ENCODE data around the gene SENP8.

The SENP8 gene

DNA sequence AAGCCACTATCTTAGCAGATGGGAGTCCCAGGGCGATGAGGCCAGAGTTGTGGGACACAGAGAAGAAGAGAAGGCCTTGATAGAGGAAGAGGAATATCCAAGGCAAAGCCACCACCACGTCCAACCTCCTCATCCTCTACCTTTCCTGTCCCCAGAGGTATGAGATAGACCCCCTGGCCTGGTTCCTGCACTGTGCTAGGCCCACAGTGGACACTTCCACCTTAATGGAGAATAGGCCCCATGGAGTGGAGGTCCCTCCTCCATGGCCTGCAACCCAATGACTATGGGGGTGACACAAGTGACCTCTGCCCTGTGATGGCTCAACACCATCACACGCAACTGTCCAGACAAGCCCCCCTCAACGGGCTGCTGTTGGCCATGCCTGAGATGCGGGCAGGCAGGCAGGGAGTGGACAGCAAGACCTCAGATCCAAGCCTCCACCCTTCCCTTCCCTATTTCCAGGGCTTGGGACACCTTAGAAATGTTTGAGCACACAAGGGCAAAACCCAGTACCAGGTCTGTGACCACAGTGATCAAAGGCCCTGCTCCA lies 42.6 kb downstream of the SENP8 start:
- Histone ChIP-seq H3K9me3 (replicated peaks; ENCODE audit: low read length) (no peaks in the 10 kb centered on the region), H3K4me2 (ENCODE audit: low read length) (no peak overlapping the region), H3K36me3 (ENCODE audit: insufficient read depth, low read length) (no peaks in the 10 kb centered on the region), H3K27me3 (ENCODE audit: control insufficient read depth, insufficient read depth, low read length) (no peaks in the 10 kb centered on the region), H3K9ac (ENCODE audit: low read depth, low read length) (no peak overlapping the region), H3K4me3 (ENCODE audit: low read length) (no peak overlapping the region), H3K4me1 (ENCODE audit: control insufficient read depth, insufficient read depth, low read length) (peaks cover under 1% of the 10 kb centered on the region)

GRCh38 chr15:72161361-72162132 lies 43.3 kb downstream of the SENP8 start:
- no peaks in the 10 kb centered on the region for H3K36me3 ChIP-seq (ENCODE audit: insufficient read depth, low read length)
- H3K4me2 ChIP-seq (ENCODE audit: low read length) = no peak overlapping the region
- no peak overlapping the region for H3K4me3 ChIP-seq (ENCODE audit: low read length)
- H3K9me3 ChIP-seq (replicated peaks; ENCODE audit: low read length) = no peaks in the 10 kb centered on the region
- H3K27me3 ChIP-seq (ENCODE audit: control insufficient read depth, insufficient read depth, low read length) = peaks cover 5% of the 10 kb centered on the region
- H3K9ac ChIP-seq (ENCODE audit: low read depth, low read length) = no peak overlapping the region
- no peaks in the 10 kb centered on the region for H3K4me1 ChIP-seq (ENCODE audit: control insufficient read depth, insufficient read depth, low read length)

GRCh38 chr15:72162569-72162968 lies 44.4 kb downstream of the SENP8 start:
- Histone ChIP-seq H3K4me3 (ENCODE audit: low read length) (no peak overlapping the region), H3K27me3 (ENCODE audit: control insufficient read depth, insufficient read depth, low read length) (peaks cover 14% of the 10 kb centered on the region), H3K9me3 (replicated peaks; ENCODE audit: low read length) (no peaks in the 10 kb centered on the region), H3K36me3 (ENCODE audit: insufficient read depth, low read length) (no peaks in the 10 kb centered on the region), H3K9ac (ENCODE audit: low read depth, low read length) (no peak overlapping the region), H3K4me2 (ENCODE audit: low read length) (no peak overlapping the region), H3K4me1 (ENCODE audit: control insufficient read depth, insufficient read depth, low read length) (no peaks in the 10 kb centered on the region)

DNA sequence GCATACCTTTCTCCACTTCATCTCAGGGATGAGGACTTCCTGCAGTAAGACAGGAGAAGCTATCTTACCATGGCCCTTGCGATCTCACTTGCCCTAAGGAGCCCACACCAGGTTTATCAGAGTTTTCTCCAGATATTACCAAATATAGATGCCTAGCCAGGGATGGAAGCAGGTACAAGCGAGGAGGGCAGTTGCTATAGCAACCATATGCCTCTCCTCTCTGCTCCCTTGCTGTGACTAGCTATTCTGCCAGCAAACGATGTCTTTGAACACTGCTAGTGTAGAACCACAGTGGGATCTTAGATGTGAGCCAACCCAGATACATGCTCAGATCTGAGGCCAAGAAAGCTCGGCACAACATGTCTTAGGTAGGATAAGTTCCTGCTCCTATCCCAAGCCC lies 45.5 kb downstream of the SENP8 start:
- Histone ChIP-seq H3K4me2 (ENCODE audit: low read length) (no peak overlapping the region), H3K36me3 (ENCODE audit: insufficient read depth, low read length) (no peaks in the 10 kb centered on the region), H3K27me3 (ENCODE audit: control insufficient read depth, insufficient read depth, low read length) (peaks cover 22% of the 10 kb centered on the region), H3K9me3 (replicated peaks; ENCODE audit: low read length) (no peaks in the 10 kb centered on the region), H3K9ac (ENCODE audit: low read depth, low read length) (no peak overlapping the region), H3K4me1 (ENCODE audit: control insufficient read depth, insufficient read depth, low read length) (no peaks in the 10 kb centered on the region), H3K4me3 (ENCODE audit: low read length) (no peak overlapping the region)

DNA sequence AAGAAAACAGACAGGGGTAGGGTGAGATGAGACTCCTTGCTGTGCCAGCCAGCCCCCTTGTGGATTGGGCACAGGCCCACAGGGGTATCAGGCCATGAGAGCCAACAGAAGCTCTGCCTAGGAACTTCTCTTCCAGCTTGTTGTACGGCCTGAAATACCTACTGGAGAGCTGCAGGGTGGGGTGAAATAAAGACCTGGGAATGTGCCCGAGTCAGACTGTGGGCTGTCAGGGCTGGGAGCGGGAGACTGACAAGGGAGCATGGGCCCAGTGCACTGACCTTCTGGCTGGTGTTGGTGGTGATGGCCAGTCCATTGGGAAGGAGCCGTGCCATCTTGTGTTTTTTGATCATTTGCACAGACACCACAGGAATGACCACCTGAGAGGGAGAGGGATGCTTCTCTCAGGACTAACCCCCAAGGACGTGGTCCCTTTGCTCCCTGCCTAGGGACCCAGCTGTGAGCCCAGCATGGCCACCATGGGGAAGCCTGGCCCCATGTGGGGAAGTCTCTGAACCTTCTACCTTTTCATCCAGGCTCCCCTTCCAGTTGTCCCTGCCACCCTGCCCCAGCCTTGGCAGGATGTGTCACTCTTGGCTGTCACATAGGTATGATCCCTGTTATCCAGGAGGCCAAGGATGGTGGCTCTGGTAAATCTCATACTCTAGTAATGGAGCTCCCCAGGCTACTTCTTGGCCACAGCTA lies 48.7 kb downstream of the SENP8 start:
- H3K9me3 ChIP-seq (replicated peaks; ENCODE audit: low read length) = no peaks in the 10 kb centered on the region

GRCh38 chr15:72167445-72167844 lies 49.2 kb downstream of the SENP8 start:
- Histone ChIP-seq H3K4me3 (ENCODE audit: low read length) (no peak overlapping the region), H3K9ac (ENCODE audit: low read depth, low read length) (no peak overlapping the region), H3K36me3 (ENCODE audit: insufficient read depth, low read length) (no peaks in the 10 kb centered on the region), H3K4me1 (ENCODE audit: control insufficient read depth, insufficient read depth, low read length) (no peaks in the 10 kb centered on the region), H3K27me3 (ENCODE audit: control insufficient read depth, insufficient read depth, low read length) (peaks cover 40% of the 10 kb centered on the region), H3K9me3 (replicated peaks; ENCODE audit: low read length) (no peaks in the 10 kb centered on the region), H3K4me2 (ENCODE audit: low read length) (no peak overlapping the region)

More for the DNA sequence above, 48.7 kb downstream of the SENP8 start:
- no peaks in the 10 kb centered on the region for H3K36me3 ChIP-seq (ENCODE audit: insufficient read depth, low read length)
- H3K4me1 ChIP-seq (ENCODE audit: control insufficient read depth, insufficient read depth, low read length) = no peaks in the 10 kb centered on the region
- no peak overlapping the region for H3K4me2 ChIP-seq (ENCODE audit: low read length)
- H3K9ac ChIP-seq (ENCODE audit: low read depth, low read length) = no peak overlapping the region
- H3K4me3 ChIP-seq (ENCODE audit: low read length) = no peak overlapping the region
- peaks cover 40% of the 10 kb centered on the region for H3K27me3 ChIP-seq (ENCODE audit: control insufficient read depth, insufficient read depth, low read length)

- Histone ChIP-seq H3K36me3 (ENCODE audit: insufficient read depth, low read length) (no peaks in the 10 kb centered on the region), H3K9me3 (replicated peaks; ENCODE audit: low read length) (no peaks in the 10 kb centered on the region), H3K4me2 (ENCODE audit: low read length) (no peak overlapping the region), H3K4me1 (ENCODE audit: control insufficient read depth, insufficient read depth, low read length) (no peaks in the 10 kb centered on the region), H3K4me3 (ENCODE audit: low read length) (no peak overlapping the region), H3K27me3 (ENCODE audit: control insufficient read depth, insufficient read depth, low read length) (peaks cover 48% of the 10 kb centered on the region), H3K9ac (ENCODE audit: low read depth, low read length) (no peak overlapping the region)
These were observed 50.1 kb downstream of the SENP8 start for GRCh38 chr15:72168131-72168807.

- peaks cover 52% of the 10 kb centered on the region for H3K27me3 ChIP-seq (ENCODE audit: control insufficient read depth, insufficient read depth, low read length)
- H3K9me3 ChIP-seq (replicated peaks; ENCODE audit: low read length) = no peaks in the 10 kb centered on the region
- H3K4me3 ChIP-seq (ENCODE audit: low read length) = no peak overlapping the region
- H3K36me3 ChIP-seq (ENCODE audit: insufficient read depth, low read length) = no peaks in the 10 kb centered on the region
- H3K9ac ChIP-seq (ENCODE audit: low read depth, low read length) = no peak overlapping the region
- no peak overlapping the region for H3K4me2 ChIP-seq (ENCODE audit: low read length)
- no peaks in the 10 kb centered on the region for H3K4me1 ChIP-seq (ENCODE audit: control insufficient read depth, insufficient read depth, low read length)
These were observed 50.6 kb downstream of the SENP8 start for GRCh38 chr15:72168808-72169190.

DNA sequence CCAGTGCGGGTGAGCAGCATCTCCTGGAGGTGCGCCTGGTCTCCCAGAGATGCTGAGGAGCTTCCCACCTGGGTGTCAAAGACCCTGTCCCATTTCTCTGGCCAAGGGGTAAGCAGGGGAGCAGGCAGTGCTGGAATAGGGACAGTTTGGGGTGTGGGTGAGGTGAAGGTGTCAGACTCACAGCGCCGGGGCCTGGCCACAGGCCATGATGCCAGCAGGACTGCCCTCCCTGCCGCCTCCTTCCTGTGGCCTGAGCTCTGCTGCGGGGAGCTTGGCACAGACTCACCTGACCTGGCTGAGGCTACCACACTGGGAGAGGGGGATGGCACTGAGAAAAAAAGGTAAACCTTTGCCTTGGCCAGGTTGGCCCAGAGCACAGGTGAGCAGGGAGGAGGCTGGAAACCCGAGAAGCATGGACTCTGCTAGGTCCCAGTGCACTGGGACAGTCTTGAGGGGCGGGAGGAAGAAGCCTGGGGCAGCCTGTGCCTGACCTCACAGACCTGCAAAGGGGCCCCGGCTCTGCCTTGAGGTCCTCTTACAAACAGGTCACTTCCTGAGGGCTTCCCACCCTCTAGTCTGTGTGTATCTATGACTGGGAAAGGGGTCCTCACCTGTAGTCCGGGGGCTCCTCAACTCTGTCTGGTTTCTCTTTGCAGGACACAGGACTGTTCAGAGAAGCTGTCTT lies 51.2 kb downstream of the SENP8 start:
- Histone ChIP-seq H3K4me2 (ENCODE audit: low read length) (no peak overlapping the region), H3K36me3 (ENCODE audit: insufficient read depth, low read length) (no peaks in the 10 kb centered on the region), H3K9me3 (replicated peaks; ENCODE audit: low read length) (no peaks in the 10 kb centered on the region), H3K27me3 (ENCODE audit: control insufficient read depth, insufficient read depth, low read length) (peaks cover 57% of the 10 kb centered on the region), H3K4me3 (ENCODE audit: low read length) (no peak overlapping the region), H3K4me1 (ENCODE audit: control insufficient read depth, insufficient read depth, low read length) (no peaks in the 10 kb centered on the region), H3K9ac (ENCODE audit: low read depth, low read length) (no peak overlapping the region)

GRCh38 chr15:72169921-72170611 lies 51.9 kb downstream of the SENP8 start:
- no peaks in the 10 kb centered on the region for H3K9me3 ChIP-seq (replicated peaks; ENCODE audit: low read length)

More at GRCh38 chr15:72169921-72170611, 51.9 kb downstream of the SENP8 start:
- Histone ChIP-seq H3K4me2 (ENCODE audit: low read length) (no peak overlapping the region), H3K4me1 (ENCODE audit: control insufficient read depth, insufficient read depth, low read length) (no peaks in the 10 kb centered on the region), H3K4me3 (ENCODE audit: low read length) (no peak overlapping the region), H3K9ac (ENCODE audit: low read depth, low read length) (no peak overlapping the region), H3K36me3 (ENCODE audit: insufficient read depth, low read length) (no peaks in the 10 kb centered on the region), H3K27me3 (ENCODE audit: control insufficient read depth, insufficient read depth, low read length) (peaks cover 64% of the 10 kb centered on the region)

All from skeletal muscle satellite cell (primary cell).